Stimulated activated CD4-positive, alpha-beta T cell treated with anti-CD3 and anti-CD28 coated beads, Interleukin-2, amount 100 ng/mL, for 24 hours (primary cell): Measurements from ENCODE around the gene ENTR1.
A peak's percentile ranks its signal among the peaks of the same experiment; 100 is the strongest.
"Not testable (repeated sequence)": the region's sequence is repeated elsewhere in the genome, so short reads cannot be mapped to it uniquely, and the experiment has no call there.

Experiments
- DNase-seq, 2 donors: peaks; one replicate each; pipeline ENCODE4 v3.0.0-alpha.2; 2020

The ENTR1 gene

DNA sequence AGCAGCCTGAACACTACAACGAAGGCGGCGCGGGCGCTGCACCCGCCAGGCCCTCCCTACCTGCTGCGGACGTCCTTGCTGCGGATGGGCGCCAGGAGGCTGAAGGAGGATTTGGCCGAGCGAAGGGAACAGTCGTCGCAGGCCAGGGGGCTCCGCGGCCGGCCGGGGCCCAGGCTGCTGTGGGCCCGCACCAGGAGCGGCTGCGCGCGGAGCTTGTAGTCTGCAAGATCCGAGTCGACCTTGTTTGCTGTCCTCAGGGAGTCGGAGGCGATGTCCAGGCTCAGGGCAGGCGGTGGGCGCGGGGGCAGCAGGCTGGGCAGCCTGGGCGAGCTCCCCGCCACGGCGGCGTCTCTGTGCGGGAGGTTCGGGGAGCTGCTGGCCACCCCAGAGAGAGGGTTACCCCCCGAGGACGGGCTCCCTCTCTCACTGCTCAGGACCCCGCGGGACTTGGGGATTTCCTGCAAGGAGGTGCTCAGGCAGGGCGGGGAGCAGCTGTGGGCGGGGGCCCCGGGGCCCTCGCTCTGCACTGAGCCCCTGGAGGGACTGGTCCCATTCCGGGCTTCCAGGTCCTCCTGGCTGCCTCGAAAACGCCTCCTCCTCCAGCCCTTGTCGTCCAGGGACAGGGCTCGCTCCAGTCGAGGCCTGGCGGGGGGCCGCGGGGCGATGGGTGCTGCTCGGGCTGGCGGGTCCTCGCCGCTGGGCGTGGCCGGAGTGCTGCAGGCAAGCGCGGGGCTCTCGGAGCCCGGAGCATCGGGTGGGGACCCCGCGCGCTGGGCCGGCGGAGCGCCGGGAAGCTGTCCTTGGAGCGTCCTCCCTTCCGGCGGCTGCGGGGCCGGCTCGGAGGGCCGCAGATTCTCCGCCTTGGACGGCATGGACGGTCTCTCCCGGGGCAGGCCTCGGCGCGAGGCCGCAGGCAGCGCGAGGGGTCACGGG is 28.4 kb upstream of the ENTR1 start:
- peak; percentile 67 to 71 for DNase-seq

DNA sequence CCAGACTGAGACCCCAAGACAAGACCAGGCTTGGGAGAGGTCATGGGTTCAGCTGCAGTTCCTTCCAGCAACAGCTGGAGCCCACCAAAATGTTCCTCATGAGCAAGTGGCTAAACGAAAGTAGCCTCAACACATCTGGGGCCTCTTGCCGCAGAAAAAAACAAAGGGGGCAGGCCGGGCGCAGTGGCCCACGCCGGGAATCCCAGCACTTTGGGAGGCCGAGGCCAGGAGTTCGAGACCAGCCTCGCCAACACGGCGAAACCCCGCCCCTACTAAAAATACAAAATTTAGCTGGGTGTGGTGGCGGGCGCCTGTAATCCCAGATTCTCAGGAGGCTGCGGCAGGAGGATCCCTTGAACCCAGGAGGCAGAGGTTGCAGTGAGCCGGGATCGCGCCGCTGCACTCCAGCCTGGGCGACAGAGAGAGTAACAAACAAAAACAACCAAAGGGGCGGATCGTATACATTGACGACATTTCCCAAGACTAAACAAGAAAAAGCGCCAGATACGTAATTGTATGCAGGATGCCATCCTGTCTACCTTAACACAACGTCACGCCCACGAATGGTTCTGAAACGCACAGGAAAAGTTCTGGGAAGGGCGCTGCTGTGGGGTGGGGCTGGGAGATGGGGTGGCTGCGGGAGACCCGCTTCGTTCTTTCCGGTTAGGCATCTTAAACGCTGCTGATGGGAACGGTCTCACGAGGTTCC is 27.6 kb upstream of the ENTR1 start:
- no peak for DNase-seq

DNA sequence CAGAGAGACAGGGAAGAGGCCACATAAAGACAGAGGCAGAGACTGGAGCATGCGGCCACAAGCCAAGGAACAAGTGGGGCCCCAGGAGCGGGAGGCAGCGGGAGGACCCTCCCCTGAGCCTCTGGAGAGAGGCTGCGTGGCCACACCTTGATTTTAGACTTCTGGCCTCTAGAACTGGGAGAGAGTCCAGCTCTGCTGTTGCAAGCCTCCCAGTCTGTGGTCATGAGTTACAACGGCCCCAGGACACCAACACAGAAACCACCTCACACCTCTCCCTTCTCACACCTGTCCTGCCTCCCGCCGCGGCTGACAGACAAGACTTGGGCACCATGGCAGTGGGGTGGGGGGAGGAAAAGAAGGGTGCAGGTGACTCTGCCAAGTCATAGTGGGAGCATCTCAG is 27.0 kb upstream of the ENTR1 start:
- no peak for DNase-seq

DNA sequence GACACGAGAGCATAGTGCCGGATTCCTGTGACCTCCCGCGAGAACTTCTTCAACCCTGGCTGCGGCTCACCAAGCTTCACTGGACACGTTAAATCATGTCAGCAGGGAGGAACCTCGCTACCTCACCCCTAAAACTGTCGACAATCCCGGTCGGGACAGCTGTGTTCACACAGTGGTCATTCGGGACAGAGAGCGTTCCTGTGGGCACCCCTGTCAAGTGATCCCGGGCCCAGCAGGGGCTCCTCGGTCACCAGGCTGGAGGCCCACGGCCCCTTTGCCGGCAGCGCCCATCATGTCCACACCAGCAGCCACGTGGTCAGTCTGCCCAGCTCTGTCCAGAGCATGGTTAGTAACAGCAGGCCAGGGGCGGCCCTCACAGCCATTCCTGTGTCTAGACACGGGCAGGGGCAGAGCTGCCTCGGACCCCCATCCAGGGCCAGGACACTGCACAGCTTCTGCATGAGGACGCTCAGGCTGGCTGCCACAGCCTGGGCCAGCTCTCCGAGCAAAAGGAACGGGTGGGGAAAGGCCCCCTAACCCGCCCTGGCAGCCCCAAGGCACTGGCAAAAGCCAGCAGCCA is 25.7 kb upstream of the ENTR1 start:
- no peak for DNase-seq

DNA sequence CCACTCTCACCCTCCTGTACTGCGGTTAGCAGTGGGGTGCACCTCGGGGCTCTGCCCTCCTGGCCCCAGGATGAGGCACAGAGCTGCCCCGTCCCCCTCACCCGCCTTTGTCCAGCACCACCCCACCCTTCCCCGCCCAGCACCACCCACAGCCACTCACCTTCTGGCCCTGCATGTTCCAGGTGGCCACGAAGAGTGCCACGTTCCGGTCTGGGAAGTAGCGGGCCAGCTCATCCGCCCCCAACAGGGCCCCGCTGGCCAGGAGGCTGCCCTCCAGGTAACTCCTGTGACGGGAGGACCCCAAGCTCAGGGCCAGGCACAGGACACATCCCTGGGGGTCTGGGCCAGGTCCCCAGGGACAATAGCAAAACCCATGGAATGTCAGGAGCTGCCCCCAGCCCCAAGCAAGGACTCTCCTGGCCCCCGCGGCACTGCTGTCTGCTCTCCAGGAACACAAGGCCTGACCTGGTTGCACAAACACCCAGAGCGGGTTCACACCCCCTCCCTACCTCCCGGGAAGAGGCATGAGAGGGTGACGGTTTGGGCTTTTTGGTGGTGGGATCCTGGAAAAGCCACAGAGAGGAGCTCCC is 24.3 kb upstream of the ENTR1 start:
- no peak for DNase-seq

DNA sequence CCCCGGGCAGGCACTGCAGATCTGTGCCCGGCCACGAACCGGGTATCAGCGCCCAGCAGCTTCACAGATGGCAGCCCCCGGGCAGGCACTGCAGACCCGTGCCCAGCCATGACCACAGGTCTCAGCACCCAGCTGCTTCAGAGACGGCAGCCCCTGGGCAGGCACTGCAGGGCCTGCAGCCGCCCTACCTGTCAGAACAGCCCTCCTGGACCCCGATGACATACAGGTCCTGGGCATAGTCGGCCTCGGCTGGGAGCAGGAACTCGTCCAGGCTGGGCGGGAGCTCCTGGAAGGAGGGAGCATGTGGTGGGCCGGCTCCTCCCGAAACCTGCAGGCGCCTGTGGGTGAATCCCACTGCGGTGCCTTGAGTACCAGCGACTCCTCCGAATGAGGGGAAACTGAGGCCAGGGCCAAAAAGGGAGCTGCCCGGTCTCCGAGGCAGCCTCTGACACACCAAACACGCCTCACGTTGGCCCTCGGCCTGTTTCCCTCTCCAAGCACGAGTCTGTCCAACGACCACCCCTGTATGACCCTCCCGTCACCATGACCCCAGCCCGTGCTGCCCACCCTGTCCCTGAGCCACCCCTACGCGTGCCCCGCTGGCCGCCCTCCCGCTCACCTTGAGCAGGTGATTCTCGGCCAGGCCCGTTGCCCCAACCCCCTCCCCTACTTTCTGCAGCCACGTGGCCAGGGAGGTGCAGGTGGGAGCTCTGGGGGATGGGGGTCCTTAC is 23.6 kb upstream of the ENTR1 start:
- no peak for DNase-seq

DNA sequence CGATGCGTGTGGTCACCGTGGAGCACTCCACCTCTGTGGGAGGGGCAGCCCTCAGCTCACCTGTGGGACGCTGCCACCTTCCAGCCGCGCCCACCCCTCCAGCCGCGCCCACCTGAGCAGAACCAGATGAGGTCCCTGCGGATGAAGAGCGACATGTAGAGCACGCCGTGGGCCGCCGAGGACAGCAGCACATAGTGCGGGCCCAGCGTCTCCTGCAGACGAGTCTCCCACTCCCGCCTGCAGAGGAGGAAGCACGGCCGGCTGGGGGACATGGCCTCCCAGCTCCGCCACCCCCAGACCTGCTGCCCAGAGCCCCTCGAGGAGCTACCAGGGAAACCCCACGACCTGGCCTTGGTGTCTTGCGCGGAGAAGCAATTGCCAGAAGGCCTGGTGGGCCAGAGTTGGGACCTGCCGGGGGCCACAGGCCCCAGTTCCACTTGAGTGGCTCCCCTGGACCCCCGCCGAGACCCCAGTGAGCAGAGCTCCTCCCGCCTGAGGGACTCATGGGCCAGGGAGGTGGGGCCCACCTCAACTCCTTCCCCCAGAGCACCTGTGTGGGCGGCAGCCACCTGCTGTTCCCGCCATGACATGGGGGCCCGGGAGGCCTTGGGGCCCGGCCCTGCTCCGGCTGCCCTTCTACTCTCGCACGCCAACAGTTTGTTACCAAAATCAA is 22.8 kb upstream of the ENTR1 start:
- DNase-seq: no peak

DNA sequence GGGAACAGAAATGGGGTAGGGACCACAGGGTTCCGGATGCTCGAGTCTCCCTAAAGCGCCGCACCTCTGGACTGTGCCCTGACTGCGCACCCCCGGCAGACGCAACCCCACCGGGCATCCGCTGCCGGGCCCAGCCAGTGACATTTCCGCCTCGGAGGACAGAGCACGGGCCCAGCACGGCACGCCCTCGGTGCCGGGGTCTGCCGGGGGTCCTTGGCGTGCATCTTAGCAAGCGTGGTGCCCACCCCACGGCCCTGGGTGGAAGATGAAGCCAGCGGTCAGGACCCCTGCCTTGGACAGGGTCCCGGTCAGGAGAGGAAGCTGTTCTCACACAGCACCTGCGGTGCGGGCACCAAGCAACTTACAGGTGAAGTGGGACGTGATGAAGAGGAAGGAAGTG is 22.2 kb upstream of the ENTR1 start:
- DNase-seq: no peak

DNA sequence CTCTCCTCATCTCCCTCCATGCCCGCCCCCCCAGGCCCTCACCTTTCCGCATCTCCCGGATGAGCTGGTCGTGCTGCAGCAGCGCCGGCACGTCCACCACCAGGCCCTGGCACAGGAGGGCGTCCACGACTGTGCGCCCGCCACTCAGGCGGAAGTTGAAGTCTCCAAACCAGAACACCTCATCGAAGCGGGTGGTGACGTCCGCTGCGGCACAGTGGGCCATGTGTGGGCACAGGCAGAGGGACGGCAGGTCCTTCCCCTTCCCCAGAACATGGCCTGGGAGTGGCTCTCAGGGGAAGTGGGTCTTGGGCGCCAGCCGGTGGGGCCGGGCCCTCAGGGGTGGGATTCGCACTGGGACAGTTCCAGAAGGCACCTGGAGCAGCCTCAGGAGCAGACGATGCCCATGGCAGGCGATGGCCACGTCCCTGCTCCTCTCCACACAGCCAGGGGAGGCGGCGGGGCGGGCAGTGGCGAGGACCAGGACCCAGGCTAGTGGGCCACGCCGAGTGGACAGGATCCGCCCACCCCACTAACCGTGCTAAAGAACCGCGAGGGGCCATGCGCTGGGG is 21.5 kb upstream of the ENTR1 start:
- DNase-seq: no peak

DNA sequence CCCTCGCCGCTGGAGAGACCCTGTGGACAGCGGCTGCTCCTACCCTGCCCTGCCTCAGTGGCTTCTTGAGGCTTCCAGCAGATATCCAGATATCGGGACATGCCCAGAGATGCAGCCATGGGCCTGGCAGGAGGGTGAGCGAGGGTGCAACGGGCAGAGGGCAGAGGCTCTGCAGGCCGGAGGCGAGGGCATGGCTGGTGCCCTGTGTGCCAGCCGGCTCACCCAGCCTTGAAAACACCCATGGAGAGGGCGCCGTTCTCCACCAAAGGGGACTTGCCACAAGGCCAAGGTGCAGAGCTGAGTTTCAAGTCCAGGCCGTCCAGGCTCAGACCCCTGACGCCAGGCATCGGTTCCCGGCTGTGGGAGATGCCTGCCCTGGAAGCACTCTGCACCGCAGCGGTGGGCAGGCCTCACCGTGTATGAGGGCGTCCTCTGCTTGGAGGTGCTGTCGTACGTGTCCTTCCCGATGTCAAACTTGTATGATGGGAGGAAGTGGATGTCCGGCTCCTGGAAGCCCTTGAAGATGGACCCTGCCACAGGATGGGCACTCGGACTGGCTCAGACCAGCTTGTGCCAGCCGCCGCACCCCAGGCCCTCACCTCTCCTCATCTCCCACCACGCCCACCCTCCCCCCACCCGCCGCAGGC is 20.3 kb upstream of the ENTR1 start:
- no peak for DNase-seq

DNA sequence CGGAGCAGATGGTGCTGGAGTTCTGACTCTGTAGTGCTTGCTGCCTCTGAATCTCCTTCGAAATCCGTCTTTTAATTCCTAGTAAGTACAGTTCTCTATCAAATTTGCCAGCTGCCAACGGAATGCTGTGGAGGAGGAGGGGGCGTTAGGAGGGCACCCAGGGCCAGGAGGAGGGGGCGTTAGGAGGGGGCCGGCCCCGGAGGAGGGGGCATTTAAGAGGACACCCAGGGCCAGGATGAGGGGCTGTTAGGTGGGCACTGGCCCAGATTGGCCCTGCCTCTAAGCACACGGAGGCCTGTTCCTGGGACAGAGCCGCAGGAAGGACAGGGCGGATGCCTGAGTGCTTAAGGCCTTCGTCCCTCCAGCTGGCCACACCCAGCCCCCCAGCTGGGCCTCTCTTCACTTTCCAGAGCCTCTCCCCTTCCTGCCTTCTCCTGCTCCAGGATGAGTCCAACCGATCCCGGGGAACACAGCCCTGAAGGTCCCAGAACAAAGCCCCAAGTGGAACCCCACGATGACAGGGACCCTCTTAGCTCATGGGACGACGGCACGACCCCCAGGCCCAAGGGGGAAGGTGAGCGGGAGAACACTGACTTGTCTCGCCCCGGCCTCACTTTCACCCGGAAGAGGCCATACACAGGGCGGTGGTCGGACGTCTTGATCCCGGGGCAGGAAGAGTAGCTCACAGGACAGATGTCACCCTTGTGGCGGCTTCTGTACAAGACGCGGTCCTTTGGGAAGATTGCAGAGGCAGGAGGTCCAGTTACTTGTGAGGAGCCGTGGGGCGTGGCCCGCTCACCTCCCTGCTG is 19.5 kb upstream of the ENTR1 start:
- no peak for DNase-seq

DNA sequence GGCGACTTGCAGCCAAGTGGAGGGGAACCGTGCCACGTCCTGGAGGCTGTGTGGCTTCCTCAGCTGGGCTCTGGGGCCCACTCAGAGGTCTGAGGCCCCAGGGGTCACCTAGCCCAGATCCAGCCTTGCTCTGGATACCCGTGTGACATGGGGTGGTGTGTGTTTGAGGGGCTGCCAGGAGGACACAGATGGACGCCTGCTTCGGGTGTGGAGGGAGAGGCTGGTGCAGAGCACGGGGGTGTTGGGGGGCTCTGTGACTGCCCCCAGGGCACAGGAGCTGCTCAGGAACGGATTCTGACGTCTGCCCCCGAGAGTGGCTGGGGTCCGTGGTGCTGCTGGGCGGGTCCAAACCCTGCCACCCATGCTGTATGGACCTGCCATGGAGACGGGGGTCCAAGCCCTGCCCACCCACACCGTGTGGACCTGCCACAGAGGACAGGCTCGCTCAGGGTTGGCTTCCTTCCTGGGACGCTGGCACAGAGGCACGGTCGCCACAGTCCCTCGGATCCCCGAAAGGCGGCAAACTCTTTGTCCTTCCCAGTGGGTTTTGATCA is 18.7 kb upstream of the ENTR1 start:
- DNase-seq: no peak

DNA sequence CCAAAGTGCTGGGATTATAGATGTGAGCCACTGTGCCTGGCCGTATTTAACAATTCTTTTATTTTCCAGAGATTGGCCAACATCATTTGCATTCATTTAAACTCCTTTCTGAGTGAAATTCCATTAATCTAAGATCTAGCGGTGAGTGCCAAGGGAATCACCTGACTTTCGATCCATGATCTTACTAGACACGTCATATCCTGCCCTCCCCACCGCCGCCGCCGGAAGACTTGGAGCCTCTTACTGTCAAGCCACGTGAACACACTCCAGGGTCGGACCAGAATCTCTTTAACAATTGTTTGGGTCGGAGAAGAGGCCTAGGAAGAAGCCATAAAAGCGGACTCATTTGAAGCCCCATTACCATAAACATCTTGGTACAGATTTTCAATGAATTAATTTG is 16.4 kb upstream of the ENTR1 start:
- no peak for DNase-seq

DNA sequence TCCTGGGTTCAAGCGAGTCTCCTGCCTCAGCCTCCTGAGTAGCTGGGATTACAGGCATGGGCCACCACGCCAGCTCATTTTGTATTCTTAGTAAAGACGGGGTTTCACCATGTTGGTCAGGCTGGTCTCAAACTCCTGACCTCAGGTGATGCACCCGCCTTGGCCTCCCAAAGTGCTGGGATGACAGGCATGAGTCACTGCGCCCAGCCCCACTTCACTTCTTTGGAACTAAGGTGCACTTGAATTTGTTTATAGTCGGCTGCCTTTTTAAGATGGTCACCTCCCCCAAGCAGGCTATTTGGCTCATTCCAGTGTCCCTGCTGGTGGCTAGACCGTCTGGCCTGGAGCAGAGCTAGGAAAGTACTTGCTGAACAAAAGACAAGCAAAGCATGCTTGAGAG is 15.0 kb upstream of the ENTR1 start:
- DNase-seq: not testable (repeated sequence)

DNA sequence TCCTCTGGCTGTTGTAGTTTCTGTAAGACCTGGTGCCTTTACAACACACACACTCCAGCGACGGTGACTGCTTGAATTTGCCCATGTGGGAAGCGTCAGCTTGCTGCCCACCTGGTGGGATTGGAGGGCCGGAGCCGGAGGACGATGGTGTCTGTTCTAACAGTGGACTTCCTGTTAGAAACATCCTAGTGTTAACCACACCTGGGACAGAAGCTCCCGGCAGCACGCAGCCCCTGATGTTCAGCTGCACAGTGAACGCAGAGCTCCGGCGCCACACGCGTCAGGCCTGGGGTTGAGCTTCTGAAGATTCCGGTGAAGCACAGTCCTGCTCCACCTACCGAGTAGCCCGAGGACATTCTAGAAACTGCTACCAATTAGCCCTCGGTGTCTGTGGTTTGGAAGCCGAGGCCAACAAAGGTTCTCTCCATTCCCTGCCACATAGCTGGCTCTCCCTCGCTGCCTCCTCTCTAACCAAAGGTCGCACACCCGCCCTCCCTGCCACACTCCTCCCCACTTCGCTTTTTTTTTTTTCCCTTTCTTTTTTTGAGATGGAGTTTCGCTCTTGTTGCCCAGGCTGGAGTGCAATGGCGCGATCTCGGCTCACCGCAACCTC is 14.4 kb upstream of the ENTR1 start:
- DNase-seq: no peak

DNA sequence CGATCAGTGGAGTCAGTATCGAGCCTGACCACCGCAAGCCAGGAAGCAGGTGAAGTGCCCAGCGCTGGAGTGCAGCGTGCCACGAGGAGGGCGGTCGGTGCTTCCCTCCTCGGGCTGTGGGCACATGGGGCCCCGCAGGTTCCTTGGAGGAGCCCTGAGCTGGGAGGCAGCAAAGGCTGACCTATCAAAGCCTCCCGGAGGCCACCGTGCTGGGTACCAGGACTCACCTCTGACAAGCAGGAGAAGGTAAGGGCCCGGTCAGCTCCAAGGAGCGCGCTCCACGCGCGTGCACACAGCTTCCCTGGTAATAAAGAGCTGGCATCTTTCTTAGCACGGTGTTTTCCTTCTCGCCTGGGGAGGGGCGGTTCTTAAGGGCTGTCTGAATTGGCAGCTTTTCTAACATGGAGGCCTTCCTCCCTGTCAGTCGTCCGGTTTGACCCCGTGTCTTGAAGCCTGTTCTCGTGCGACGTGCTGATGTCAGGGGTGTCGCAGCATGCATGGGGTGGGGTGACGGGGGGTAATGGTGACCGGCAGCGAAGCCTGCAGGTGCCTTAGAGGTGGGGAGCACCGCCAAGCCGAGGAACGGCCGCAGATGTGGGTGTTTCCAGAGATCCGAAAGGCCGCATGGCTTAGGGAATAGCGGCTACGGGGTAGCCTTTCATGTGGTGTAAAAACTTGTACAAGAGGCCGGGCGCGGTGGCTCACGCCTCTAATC is 13.2 kb upstream of the ENTR1 start:
- DNase-seq: no peak

DNA sequence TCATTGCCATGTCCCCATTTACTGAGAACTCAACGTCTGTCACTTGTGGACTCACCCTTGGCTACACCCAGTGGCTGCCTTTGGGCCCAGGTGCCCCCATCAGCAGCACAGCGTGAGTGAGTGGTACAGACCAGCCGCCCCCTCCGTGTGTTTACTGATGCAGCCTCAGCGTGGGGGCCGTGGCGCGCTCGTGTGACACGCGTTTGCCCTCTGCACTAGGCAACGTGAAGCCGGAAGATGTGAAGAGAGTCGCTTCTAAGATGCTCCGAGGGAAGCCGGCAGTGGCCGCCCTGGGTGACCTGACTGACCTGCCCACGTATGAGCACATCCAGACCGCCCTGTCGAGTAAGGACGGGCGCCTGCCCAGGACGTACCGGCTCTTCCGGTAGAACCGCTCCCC is 12.5 kb upstream of the ENTR1 start:
- DNase-seq: no peak

DNA sequence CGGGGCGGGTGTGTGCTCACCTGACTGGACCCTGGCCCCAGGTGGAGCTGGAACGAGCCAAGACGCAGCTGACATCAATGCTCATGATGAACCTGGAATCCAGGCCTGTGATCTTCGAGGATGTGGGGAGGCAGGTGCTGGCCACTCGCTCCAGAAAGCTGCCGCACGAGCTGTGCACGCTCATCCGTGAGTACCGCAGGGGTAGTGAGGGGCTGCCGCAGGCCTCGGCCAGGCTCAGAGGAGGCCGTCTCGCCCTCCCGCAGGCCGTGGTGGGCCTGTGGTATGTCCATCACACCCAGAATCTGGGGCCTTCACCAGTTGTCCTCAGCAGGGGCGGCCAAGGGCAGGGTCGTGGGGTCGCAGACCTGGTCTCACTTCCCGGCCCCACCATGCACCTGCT is 11.4 kb upstream of the ENTR1 start:
- no peak for DNase-seq

DNA sequence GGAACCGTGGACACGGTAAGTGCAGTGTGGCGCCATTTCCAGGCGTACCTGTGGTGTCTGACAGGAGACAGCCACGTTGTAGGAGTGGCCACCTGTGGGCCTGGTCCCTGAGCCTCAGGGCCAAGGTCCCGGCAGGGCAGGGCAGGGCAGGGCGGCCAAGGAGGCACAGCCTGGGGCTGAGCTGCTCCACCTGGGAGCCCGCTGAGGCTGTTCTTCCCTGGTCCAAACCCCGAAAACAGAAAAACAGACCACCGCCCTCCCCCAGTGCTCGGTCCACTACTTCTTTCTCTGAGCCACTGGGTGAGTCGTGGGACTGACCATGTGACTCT is 8.6 kb upstream of the ENTR1 start:
- no peak for DNase-seq
